ENCODE measurements around the gene RCAN3.

GRCh38 chr1:24578846-24579245 lies 76.2 kb downstream of the RCAN3 start:
- TF ChIP-seq CTCF (IDR thresholded peaks at IDR 0.05; ENCODE audit: borderline replicate concordance, extremely low read depth, low read length, poor library complexity, severe bottlenecking) (no peak), EZH2 (IDR thresholded peaks at IDR 0.05; ENCODE audit: borderline replicate concordance, low read depth, low read length, severe bottlenecking) (no peak)

All from DND-41 (cell line).